Sigmoid colon (tissue), 7 donors: ENCODE measurements around the gene ADCY7. TPM values are rescaled to one million over a fixed set of nuclear protein-coding genes. Genes with fewer than 3 reads are reported as not detected.

Experiments
- DNase-seq: peaks from one replicate; pipeline ENCODE4 v3.0.0-alpha.2; 2019
- H3K27ac ChIP-seq, 4 donors: fragments of 200-600 bp; sonication (generic); one replicate each; pipeline ENCODE4 v1.5.1; 2016 to 2019; ENCODE audit warnings: mild to moderate bottlenecking in 1 of 4
- H3K27me3 ChIP-seq, 3 donors: fragments of 200-600 bp; sonication (generic); one replicate each; pipeline ENCODE4 v1.5.1; 2019; ENCODE audit warnings: mild to moderate bottlenecking in 1 of 3
- H3K36me3 ChIP-seq, 4 donors: fragments of 200-600 bp; sonication (generic); one replicate each; pipeline ENCODE4 v1.5.1; 2016 to 2019
- H3K4me1 ChIP-seq, 4 donors: fragments of 200-600 bp; sonication (generic); one replicate each; pipeline ENCODE4 v1.5.1; 2017 to 2019
- H3K4me3 ChIP-seq, 4 donors: fragments of 200-600 bp; sonication (generic); one replicate each; pipeline ENCODE4 v1.5.1; 2017 to 2019; ENCODE audit warnings: mild to moderate bottlenecking in 2 of 4, moderate library complexity in 1 of 4
- H3K9me3 ChIP-seq, 4 donors: fragments of 200-600 bp in 3 of 4; sonication (generic) in 3 of 4; one replicate each; pipeline versions ENCODE4 v1.5.1 to v1.6.1; 2013 to 2019
- EP300 ChIP-seq, 4 donors: sonication (generic); formaldehyde crosslinking; IDR thresholded peaks; one replicate each; pipeline ENCODE4 v1.6.1; 2017; ENCODE audit warnings: antibody characterized with exemption in 4 of 4
- POLR2A ChIP-seq, 2 donors: fragments of 450-650 bp; IDR thresholded peaks; one replicate each; pipeline ENCODE4 v1.6.1; 2016; ENCODE audit warnings: antibody characterized with exemption in 2 of 2, mild to moderate bottlenecking in 2 of 2, moderate library complexity in 2 of 2
- POLR2AphosphoS5 ChIP-seq, 4 donors: sonication (generic); formaldehyde crosslinking; IDR thresholded peaks; one replicate each; pipeline ENCODE4 v1.6.1; 2017; ENCODE audit warnings: antibody characterized with exemption in 4 of 4
- WGBS, 2 donors: extraction: QIAGEN DNeasy Blood & Tissue Kit; methylation state at CpG; one replicate each; pipeline ENCODE4 v1.1.7; 2013; 5-methylcytosine and 5-hydroxymethylcytosine counted together
- intact Hi-C: fragments of 100-400 bp; cut with DNase I; formaldehyde crosslinking; loops from one replicate; pipeline ENCODE4 v1.15.1; 2023
- polyA plus RNA-seq, 3 donors: library from polyadenylated mRNA; stranded (reverse); fragments of 200-250 nt; gene quantifications; one replicate each; pipeline ENCODE4 v1.2.3, GENCODE V29; 2013
- total RNA-seq, 4 donors: library from RNA; depleted of rRNA; stranded (reverse); fragments of >200 nt; gene quantifications; one replicate each; pipeline ENCODE4 v1.1.0, GENCODE V29; 2016
- TF ChIP-seq, protein P1 (sequence below), 4 experiments: fragments of 450-650 bp in 3 of 4; fragments of 200-600 bp in 1 of 4; IDR thresholded peaks; one replicate each; pipeline ENCODE4 v1.5.1; 2016 to 2019; ENCODE audit warnings: antibody characterized with exemption in 4 of 4, mild to moderate bottlenecking in 3 of 4, moderate library complexity in 2 of 4
- donor health status: healthy with polysubstance abuse.
- donor health status: Bipolar disorder and iron deficiency.
- donor health status: healthy.

Gene ADCY7
- total and polyA plus RNA-seq, 7 donors = 1.2 to 24.0 (median 10.2) TPM

DNA sequence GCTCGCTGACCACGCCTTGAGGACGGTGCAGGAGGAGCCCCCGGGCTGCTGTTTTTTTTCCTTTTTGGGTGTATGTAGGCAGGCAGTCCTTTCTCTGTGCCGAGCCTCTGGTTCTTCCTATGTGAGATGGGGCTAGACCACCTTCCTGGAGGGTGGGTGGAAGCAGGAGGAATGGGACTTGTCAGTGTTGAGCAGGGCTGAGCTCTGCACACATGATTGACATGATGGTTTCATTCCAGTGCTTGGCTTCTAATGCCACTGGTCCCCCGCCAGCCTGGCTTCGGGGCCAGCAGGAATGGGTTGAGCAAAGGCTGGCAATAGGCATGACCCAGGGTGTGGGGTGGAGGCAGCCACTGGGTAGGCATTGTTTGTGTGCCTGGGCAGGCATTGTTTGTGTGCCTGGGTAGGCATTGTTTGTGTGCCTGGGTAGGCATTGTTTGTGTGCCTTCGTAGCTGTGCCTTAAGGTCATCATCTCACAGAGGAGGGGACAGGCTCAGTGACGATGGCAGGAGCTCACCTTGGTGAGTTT lies 14.2 kb upstream of the ADCY7 start:
- no peak for DNase-seq
- no peaks in the 10 kb centered on the region for H3K9me3 ChIP-seq
- no peaks in the 10 kb centered on the region for H3K36me3 ChIP-seq
- no peak overlapping the region for H3K27ac ChIP-seq
- intact Hi-C loops = no loop called here
- H3K4me1 ChIP-seq = no peaks in the 10 kb centered on the region
- no peaks in the 10 kb centered on the region for H3K27me3 ChIP-seq
- TF ChIP-seq POLR2A (IDR thresholded peaks at IDR 0.05) (no peak), EP300 (IDR thresholded peaks at IDR 0.05) (no peak)
- WGBS, 2 donors = 93% methylated on average over 9 of the region's 9 CpGs
- H3K4me3 ChIP-seq = no peak overlapping the region

DNA sequence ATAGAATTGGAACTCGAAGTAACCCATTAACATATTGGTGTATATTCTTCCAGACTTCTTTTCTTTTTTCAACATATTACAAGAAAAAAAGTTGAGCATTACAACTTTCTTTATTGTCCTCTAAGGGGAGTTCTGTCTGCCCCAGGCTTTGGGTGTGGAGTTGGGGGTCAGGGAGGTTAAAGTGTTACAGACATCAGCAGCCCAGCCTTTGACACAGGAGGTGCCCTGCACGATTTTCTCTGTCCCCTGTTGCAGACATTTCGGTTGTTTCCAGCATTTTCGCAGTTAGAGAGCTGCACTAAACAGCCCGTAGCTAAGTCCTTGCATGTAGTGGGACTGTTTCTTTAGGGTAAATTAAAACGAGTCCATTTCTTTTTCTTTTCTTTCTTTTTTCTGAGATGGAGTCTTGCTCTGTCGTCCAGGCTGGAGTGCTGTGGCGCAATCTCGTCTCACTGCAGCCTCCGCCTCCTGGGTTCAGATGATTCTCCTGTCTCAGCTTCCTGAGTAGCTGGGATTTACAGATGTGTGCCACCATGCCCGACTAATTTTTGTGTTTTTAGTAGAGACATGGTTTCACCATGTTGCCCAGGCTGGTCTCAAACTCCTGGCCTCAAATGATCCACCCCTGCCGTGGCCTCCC lies 13.4 kb upstream of the ADCY7 start:
- Histone ChIP-seq H3K36me3 (no peaks in the 10 kb centered on the region), H3K27me3 (no peaks in the 10 kb centered on the region), H3K4me1 (no peaks in the 10 kb centered on the region), H3K27ac (no peak overlapping the region), H3K9me3 (no peaks in the 10 kb centered on the region), H3K4me3 (no peak overlapping the region)
- WGBS, 2 donors = 83 to 85% methylated on average over 12 of the region's 12 CpGs
- intact Hi-C loops = no loop called here
- no peak for DNase-seq
- no peak for TF ChIP-seq EP300 (IDR thresholded peaks at IDR 0.05)
- no peak for TF ChIP-seq POLR2A (IDR thresholded peaks at IDR 0.05)
- TF ChIP-seq, protein P1, sequence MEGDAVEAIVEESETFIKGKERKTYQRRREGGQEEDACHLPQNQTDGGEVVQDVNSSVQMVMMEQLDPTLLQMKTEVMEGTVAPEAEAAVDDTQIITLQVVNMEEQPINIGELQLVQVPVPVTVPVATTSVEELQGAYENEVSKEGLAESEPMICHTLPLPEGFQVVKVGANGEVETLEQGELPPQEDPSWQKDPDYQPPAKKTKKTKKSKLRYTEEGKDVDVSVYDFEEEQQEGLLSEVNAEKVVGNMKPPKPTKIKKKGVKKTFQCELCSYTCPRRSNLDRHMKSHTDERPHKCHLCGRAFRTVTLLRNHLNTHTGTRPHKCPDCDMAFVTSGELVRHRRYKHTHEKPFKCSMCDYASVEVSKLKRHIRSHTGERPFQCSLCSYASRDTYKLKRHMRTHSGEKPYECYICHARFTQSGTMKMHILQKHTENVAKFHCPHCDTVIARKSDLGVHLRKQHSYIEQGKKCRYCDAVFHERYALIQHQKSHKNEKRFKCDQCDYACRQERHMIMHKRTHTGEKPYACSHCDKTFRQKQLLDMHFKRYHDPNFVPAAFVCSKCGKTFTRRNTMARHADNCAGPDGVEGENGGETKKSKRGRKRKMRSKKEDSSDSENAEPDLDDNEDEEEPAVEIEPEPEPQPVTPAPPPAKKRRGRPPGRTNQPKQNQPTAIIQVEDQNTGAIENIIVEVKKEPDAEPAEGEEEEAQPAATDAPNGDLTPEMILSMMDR (IDR thresholded peaks at IDR 0.05) = no peak
- no peak for TF ChIP-seq POLR2AphosphoS5 (IDR thresholded peaks at IDR 0.05)

DNA sequence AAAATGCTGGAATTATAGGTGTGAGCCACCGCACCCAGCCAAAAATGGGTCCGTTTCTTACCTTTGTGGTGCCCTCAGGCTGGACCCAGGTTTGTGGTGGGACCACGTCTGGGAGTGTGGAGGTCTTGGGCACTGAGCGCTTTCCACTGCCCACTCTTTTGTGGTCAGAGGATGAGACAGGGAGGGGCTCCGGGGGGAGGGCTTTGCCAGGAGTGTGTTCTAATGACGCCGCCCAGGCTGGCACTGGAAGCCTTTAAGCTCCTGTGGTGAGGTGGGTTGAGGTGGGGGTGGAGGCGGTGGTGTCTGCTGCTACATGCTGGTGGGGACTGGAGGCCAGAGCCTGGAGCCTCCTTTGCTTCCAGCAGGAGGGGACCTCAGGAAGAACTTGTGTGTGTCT lies 12.8 kb upstream of the ADCY7 start:
- H3K4me1 ChIP-seq = no peaks in the 10 kb centered on the region
- H3K36me3 ChIP-seq = no peaks in the 10 kb centered on the region
- TF ChIP-seq EP300 (IDR thresholded peaks at IDR 0.05) (no peak), POLR2AphosphoS5 (IDR thresholded peaks at IDR 0.05) (no peak), POLR2A (IDR thresholded peaks at IDR 0.05) (no peak)
- TF ChIP-seq, protein P1 (IDR thresholded peaks at IDR 0.05) = no peak
- no peak for DNase-seq
- no peak overlapping the region for H3K4me3 ChIP-seq
- no peak overlapping the region for H3K27ac ChIP-seq
- intact Hi-C loops = no loop called here
- no peaks in the 10 kb centered on the region for H3K27me3 ChIP-seq
- H3K9me3 ChIP-seq = no peaks in the 10 kb centered on the region
- 92% methylated on average over 8 of the region's 8 CpGs for WGBS, 2 donors

DNA sequence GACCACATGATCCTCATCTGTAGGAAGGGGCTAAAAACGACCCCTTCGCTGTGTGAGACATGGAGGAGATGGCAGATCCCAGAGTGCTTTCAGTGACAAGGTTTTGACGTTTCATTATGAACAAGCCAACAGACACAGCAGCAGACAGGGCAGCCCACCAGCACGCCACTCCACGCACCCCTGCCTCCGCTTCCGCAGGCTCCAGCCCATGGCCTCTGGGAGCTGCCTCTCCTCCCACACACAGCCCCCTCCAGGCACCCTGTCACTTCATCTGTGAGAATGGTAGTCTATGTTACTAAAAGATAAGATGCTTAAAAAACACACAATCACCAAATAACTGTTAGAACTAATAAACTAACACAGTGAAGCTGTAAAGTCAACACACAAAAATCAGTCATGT lies 12.3 kb upstream of the ADCY7 start:
- intact Hi-C loops = no loop called here
- DNase-seq = no peak
- no peak for TF ChIP-seq POLR2A (IDR thresholded peaks at IDR 0.05)
- TF ChIP-seq EP300 (IDR thresholded peaks at IDR 0.05) = no peak
- TF ChIP-seq, protein P1 (IDR thresholded peaks at IDR 0.05) = no peak
- no peak for TF ChIP-seq POLR2AphosphoS5 (IDR thresholded peaks at IDR 0.05)
- H3K27ac ChIP-seq = no peak overlapping the region
- H3K4me3 ChIP-seq = no peak overlapping the region
- H3K9me3 ChIP-seq = no peaks in the 10 kb centered on the region
- no peaks in the 10 kb centered on the region for H3K27me3 ChIP-seq
- no peaks in the 10 kb centered on the region for H3K36me3 ChIP-seq
- WGBS, 2 donors = 93% methylated on average over 7 of the region's 7 CpGs
- peaks cover 0 to 3% (median under 1%) of the 10 kb centered on the region in 4 donors for H3K4me1 ChIP-seq

DNA sequence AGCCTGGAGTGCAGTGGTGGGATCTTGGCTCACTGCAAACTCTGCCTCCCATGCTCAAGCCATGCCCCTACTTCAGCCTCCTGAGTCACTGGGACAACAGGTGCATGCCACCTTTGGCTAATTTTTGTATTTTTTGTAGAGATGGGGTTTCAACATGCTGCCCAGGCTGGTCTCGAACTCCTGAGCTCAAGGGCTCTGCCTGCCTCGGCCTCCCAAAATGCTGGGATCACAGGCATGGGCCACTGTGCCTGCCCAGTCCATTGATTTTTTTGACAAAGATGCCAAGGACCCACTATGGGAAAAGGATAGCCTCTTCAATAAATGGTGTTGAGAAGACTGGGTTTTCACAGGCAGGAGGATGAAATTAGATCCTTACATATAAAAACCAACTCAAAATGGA lies 10.8 kb upstream of the ADCY7 start:
- TF ChIP-seq POLR2A (IDR thresholded peaks at IDR 0.05) = no peak
- TF ChIP-seq, protein P1 (IDR thresholded peaks at IDR 0.05) = no peak
- TF ChIP-seq EP300 (IDR thresholded peaks at IDR 0.05) = no peak
- no peak for TF ChIP-seq POLR2AphosphoS5 (IDR thresholded peaks at IDR 0.05)
- no peaks in the 10 kb centered on the region for H3K36me3 ChIP-seq
- no peaks in the 10 kb centered on the region for H3K27me3 ChIP-seq
- intact Hi-C loops = no loop called here
- no peak overlapping the region for H3K4me3 ChIP-seq
- no peak for DNase-seq
- no peak overlapping the region for H3K27ac ChIP-seq
- H3K9me3 ChIP-seq = no peaks in the 10 kb centered on the region
- H3K4me1 ChIP-seq = peaks cover 0 to 12% (median 8%) of the 10 kb centered on the region in 4 donors
- WGBS, 2 donors = 92 to 95% methylated on average over 2 of the region's 2 CpGs
